NCI-H146 treated with DMSO at 0.1 percent for 48 hours (cell line): ENCODE data around the gene KNL1.
"Not testable (repeated sequence)": the region's sequence is repeated elsewhere in the genome, so short reads cannot be mapped to it uniquely, and the experiment has no call there.

Experiments used
- DNase-seq: peaks from one replicate; lab custom pipeline; 2025; ENCODE audit not compliant: unreplicated experiment; lab: John Stamatoyannopoulos, UW

KNL1 gene

DNA sequence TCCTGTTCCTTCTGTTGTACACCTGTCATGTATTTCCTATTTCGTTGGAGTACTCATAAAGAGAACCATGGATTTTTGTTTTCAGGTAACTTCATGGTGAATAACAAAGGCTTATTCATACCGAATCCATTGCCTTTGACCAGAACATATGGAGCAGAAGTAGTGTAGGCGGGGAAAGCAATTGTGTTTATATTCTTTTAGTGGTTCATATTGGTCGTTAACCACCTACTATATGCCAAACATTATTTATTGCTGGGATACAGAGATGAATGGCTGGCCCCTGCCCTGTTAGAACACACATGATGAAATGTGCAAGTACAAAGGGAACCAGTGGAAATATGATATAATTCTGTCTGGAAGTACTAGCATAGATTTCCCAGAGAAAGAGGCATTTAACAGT lies 15.2 kb upstream of the KNL1 start:
- DNase-seq: no peak

DNA sequence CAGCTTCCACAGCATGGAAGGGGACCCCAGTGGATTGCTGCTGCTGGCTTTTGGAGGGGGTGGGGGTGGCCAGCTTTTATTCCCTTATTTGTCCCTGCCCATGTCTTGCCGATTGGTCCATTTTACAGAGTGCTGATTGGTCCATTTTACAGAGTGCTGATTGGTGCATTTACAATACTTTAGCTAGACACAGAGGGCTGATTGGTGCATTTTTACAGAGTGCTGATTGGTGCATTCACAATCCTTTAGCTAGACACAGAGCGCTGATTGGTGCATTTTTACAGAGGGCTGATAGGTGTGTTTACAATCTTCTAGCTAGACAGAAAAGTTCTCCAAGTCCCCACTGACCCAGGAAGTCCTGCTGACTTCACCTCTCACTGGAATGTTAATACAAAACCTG lies 12.3 kb upstream of the KNL1 start:
- not testable (repeated sequence) for DNase-seq

DNA sequence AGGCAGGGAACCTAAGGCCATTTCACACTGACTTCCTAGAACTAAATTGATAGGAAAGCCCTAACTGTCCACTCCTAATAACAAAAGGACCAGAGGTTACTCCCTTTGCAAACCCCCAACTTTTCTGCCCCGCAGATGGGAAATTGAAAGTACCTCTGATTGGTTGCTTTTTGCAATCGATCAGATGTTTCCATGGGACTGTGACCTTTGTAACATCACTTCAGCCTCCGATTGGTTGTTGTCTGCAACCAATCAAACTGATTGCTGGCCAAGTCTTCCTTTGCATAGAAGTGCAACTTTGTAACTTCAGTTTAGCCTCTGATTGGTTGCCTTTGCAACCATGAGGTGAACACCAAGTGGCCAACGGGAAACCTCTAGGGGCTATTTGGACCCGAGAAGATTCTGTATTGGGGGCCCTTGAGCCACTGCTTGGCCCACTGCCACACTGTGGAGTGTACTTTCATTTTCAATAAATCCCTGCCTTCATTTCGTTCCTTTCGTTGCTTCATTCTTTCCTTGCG lies 11.3 kb upstream of the KNL1 start:
- no peak for DNase-seq

DNA sequence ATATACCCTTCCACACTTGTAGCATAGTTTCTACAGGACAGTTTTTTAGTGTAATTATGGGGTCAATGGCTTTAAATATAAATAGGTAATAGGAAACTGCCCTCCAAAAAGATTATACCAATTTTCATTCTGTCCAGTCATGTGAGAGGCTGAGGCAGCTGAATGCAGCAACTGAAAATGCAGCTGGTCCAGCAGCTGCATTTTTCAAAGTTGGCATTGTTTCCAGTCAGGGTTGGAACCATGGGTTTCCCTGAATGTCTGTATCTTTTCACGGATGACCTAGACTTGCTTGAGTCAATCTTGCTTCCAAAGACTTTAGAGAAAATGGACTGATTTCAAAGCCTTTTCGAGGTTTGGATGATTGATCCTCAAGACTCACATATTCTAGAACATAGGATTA lies 9.9 kb upstream of the KNL1 start:
- no peak for DNase-seq

DNA sequence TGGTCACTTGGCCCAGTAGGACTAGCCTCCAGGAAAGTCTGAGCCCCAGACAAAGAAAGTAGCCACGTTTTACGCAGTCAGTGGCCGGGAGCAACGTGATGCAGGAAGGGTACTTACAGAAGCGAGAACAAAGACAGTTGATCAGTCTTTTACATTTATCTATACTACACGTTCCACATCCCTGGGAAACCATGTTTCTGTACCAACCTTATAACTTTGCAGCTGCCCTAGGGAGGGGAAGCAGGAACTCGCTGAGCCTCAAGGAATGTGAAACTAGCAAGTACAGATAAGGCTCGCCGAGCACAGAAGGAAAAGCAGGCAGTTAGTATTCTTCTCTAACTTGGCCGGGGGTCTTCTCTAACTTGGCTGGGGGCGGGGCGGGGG lies 3.4 kb upstream of the KNL1 start:
- DNase-seq: no peak

DNA sequence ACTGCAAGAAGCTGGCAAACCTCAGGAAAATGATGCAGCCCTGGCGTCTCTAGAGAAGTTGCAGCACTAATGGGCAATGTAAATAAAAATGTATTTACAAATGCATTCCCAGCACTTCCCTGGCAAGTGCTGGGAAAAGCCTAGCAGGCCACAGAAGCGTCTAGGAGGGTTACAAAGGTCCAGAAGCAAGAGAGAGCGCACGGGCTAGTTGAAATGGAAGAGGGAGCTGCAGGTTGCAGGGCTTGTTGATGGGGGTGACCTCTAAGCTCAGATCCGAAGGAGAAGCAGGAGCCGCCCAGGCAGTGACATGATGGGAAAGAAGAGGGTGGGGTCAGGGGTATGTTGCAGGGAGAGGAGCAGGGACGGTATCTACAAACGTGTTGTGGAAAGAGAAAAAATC lies 2.7 kb upstream of the KNL1 start:
- no peak for DNase-seq

DNA sequence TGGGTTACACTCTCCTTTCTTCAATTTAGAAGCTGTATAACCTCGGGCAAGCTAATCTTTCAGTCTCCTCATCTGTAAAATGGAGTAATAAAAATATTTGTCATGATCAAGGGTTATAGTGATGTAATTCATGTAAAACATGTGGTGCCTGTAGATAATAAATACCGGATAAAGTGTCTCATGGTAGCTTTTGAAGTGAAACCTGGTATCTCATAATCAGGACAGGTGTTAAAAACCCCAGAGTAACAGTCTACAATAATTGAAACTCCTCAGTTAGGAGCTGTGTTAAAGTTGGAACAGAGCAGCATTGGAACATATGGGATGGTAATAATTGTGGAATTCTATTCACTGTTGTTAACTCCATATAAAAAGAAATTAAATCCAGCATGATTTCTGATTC lies 884 bp upstream of the KNL1 start:
- DNase-seq: no peak

DNA sequence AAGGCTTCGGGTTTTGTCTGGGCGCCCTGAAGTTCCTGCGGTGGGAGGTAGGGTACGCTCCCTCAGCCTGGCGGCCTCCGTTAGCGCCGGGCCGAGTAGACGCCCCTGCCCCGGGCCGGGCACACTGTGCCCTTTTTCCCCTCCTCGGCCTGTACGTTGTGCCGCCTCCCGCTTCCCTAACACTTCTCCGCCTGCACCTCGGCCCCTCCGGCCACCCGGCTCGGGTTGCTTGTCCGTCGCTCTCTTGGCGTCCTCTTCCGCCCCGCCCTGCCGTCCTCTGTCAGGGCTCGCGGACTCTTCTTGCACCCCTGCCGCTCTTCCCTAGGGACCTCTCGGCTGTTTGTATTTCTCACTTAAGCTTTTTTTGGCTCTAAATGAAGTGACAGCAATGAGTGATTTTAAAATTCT lies 384 bp downstream of the KNL1 start:
- DNase-seq: peak; percentile 35

DNA sequence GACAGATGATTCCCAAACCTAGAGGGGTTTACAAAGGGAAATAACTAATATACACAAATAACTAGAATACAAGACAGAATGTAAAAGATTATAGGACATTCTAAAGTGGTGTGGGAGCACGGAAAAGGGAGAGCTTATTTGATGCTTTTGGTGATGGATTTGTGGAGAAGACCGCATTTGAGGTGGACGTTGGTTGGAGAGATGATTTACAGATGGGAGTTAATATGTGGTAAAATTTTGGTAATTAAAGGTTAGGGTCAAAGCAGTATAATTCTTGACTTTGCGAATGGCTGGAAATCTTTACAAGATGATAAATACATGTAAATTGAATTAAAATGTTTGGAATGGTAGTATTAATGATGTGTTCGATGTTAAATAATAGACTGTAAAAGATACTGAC lies 1.2 kb downstream of the KNL1 start:
- no peak for DNase-seq

DNA sequence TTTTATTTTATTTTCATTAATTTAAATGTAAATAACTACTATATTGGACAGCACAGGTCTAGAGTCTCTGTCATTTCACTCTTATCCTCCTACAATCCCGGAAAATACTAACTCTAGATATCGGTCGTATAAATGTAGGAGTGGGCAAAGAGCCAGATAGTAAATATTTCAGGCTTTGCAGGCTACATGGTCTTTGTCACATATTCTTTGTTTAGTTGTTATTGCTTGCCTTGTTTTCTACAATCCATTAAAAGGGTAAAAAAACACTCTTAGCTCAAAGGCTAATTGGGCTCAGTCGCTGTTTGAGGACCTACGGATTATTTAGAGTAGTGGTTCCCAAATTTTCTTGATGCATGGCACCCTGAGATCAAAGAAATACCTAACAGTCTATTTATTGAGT lies 1.7 kb downstream of the KNL1 start:
- peak; percentile 11 for DNase-seq

DNA sequence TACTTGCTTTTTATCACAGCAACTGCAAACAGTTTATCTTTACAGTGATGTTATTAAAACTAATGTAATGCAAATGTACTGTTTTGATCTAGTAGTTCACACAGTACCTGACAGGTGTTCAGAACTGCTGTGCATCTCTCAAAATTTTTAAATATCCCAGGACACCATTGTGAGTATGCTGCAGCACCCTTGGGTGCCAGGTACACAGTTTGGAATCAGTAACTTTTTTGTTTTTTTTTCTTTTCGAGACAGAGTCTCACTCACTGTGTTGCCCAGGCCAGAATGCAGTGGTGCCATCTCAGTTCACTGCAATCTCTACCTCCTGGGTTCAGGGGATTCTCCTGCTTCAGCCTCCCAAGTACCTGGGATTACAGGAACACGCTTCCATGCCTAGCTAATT lies 3.0 kb downstream of the KNL1 start:
- no peak for DNase-seq

DNA sequence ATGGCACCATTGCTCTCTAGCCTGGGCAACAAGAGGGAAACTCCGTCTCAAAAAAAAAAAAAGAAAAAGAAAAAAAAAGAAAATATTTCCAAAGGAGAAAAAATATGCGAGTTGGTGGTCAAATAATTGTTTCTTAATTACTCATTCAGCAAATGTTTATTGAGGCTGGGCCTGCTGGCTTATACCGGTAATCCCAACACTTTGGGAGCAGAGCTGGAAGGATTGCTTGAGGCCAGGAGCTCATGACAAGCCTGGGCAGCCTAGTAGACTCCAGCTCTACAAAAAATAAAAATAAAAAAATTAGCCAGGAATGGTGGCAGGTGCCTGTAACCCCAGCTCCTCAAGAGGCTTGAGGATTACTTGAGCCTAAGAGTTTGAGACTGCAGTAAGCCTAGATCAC lies 4.1 kb downstream of the KNL1 start:
- no peak for DNase-seq

DNA sequence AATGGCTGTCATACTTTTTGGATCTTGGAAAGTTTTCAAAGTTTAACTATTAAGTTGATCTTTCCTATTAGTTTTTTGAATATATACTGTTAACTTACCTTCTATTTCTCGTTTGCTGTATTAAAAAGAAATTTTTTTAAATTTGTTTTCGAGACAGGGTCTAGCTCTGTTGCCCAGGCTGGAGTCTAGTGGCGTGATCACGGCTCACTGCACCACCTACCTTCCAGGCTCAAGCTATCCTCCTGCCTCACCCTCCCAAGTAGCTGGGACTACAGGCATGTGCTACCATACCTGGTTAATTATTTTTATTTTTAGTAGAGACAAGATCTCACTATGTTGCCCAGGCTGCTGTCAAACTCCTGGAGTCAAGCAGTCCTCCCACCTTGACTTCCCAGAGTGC lies 4.6 kb downstream of the KNL1 start:
- no peak for DNase-seq

DNA sequence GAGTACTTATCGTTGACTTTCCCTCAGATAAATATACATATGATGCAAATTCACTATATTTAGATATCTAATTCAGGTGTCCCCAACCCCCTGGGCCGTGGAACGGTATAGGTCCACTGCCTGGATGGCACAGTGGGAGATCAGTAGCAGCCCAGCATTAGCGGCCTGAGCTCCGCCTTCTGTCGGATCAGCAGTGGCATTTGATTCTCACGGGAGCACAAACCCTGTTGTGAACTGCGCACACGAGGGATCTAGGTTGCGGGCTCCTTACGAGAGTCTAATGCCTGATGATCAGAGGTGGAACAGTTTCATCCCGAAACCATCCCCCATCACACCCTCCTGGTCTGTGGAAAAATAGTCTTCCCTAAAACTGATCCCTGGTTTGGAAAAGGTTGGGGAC lies 6.9 kb downstream of the KNL1 start:
- DNase-seq: no peak

DNA sequence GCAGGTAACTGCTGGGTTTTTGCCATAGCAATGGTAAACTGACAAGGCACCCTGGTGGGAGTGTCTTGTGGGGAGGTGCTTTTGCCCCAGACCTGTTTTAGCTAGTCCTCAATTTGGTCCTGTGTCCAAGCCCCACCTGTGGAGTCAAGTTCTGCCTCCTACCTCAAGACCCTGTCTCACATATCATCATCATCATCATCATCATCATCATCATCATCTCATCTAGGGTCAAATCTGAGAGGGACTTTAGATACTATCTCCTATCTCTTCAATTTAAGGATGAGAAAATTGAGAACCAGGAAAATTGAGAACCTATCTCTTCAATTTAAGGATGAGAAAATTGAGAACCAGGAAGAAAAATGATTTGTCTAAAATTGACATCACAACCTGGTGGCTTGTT lies 9.9 kb downstream of the KNL1 start:
- DNase-seq: no peak

DNA sequence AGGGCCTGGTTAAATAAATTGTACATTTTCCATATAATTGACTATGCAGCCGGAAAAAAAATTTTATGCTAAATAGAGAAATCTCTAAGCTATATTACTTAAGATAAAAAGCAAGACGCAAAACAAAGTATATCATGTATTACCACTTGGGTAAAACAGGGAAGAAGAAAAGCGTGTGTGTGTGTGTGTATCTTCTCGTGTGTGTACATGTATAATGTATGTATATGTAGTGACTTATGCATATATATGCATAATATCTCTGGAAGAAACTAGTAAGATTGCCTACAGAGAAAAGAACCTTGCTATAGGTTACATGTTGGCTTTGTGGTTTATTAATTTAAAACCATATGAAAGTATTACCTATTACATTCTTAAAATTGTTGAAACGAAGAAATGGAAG lies 19.0 kb downstream of the KNL1 start:
- DNase-seq: no peak

DNA sequence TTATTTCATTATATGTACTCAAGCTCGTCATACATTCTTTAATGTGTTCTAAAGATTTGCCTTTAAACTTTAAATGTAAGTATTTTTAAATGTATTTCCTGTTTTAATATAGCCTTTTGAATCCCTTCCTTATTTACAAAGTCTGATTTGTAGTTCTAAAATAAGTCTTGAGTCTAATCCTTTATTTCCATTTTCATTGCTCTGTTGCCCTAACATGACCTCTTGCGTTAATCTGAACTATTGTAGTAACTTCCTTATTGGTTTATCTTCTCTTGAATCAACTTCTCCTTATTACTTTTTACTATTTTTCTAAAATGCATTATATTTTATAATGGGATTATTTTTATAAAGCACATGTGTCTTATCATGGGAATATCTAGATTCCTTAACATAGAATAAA lies 24.0 kb downstream of the KNL1 start:
- DNase-seq: no peak

DNA sequence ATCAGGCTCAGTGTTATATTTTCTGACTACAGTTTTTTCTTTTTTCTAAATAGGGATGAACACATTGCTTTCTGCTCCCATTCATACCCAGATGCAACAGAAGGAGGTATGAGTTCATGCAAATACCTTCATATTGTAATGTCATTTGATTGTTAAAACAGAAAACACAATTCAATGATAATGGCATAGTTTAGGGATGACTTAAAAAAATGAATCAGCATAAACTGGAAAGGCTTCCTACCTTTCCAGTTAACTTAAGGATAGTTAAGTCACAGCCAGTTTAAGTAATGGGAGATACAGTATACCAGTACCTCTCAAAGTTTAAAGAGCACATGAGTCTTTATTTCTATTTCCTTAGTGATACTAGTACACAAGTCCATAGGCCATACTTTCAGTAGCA lies 24.9 kb downstream of the KNL1 start:
- no peak for DNase-seq

DNA sequence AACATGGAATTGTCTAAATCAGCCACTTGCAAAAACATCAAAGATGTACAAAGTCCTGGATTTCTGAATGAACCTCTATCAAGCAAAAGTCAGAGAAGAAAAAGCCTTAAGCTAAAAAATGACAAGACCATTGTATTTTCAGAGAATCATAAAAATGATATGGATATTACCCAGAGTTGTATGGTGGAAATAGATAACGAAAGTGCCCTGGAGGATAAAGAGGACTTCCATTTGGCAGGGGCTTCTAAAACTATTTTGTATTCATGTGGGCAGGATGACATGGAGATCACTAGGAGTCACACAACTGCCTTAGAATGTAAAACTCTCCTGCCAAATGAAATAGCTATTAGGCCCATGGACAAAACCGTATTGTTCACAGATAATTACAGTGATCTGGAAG lies 29.3 kb downstream of the KNL1 start:
- DNase-seq: no peak

DNA sequence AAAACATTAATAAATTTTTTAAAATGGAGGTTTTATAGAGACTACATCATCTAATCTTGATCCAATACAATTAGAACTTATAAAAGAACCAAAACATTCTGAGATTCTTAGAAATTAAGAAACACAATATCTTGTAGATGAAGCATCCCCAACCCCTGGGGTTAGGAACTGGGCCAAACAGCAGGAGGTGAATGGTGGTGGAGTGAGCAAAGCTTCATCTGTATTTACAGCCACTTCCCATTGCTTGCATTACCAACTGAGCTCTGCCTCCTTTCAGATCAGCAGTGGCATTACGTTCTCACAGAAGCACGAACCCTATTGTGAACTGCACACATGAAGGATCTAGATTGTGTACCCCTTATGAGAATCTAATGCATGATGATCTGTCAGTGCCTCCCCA lies 36.3 kb downstream of the KNL1 start:
- no peak for DNase-seq

DNA sequence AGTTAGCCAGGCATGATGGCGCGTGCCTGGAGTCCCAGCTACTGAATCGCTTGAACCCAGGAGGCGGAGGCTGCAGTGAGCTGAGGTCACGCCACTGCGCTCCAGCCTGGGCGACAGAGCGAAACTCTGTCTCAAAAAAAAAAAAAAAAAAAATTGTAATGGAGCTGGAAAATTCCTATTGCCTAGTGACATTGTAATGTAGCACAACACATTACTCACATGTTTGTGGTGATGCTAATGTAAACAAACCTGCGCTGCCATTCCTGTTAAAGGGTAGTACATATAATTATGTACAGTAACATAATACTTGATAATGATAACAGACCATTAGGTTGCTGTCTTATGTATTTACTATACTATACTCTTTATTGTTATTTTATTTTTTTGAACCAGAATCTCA lies 39.1 kb downstream of the KNL1 start:
- no peak for DNase-seq

DNA sequence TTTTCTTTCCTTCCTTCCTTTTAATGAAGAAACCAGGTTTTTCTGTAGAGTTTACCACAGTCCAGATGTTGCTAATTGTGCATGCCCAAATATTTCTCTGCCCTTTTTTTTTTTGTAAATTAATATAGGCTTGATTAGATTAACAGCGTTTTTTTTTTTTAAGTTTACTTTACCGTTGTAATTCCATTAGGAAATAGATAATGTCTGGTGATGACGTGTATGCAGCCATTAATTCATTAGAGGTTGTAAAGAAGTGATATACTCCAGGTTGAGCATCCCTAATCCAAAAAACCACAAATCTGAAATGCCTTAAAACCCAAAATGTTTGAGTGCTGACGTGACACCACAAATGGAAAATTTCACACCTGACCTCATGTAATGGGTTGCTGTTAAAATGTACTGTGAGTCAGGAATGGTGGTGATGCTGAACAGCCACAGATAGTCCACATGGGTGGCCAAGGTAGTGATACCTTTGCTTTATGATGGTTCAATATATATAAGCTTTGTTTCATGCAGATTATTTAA lies 43.2 kb downstream of the KNL1 start:
- no peak for DNase-seq

DNA sequence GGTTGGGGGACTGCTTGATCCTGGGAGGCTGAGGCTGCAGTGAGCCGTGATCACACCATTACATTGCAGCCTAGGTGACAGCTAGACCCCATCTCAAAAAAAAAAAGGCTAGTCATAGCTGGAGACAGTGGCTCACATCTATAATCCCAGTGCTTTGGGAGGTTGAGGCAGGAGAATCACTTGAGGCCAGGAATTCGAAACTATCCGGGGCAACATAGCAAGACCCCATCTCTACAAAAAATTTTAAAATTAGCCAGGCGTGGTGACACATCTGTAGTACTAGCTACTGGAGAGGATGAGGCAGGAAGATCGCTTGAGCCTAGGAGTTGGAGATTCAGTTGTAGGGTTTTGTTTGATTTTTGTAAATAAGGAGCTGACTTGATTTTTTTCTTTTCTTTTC lies 45.6 kb downstream of the KNL1 start:
- no peak for DNase-seq

DNA sequence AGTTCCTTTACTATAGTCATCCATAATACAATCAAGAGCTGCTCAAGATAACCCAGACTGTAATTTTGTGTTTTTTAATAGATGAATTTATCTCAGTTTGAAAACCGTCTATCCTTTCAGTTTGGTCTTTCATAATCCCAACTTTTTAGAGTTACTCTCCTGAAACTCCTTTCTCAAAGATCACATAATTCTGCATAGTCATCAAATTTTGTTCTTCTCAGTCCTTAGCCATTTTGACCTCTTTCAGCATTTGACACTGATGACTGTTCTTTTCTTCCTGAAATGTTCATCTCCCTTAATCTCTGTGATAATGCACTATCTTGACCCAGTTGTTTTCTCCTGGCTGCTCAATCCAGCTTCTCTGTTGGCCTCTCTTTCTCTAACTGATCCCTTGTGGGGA lies 53.5 kb downstream of the KNL1 start:
- DNase-seq: no peak
